Medulla oblongata (tissue), 1 donor: ENCODE data around the gene MDN1.
"Not testable (repeated sequence)": the region's sequence is repeated elsewhere in the genome, so short reads cannot be mapped to it uniquely, and the experiment has no call there.

Experiments
- DNase-seq: peaks from one replicate; pipeline ENCODE4 v3.0.0-alpha.2; 2015; ENCODE audit errors: extremely low spot score

The MDN1 gene

DNA sequence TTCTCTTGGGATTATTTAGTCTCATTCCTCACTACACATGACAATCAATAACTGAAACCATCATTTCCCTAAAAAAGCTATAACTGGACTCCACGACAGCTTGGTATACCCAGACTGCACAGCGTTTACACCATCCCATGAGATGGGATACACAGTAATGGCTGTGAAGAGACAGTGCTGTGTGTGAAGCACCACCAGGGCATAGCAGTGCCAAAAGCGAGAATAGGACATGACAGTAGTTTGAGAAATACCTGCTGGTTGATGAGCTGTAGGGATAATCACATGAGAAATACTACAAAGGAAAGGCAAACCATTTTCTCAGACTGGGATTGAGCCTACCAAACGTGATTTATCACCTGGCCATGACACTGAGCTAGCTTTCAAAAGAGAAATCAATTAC, 158.6 kb downstream of the MDN1 start:
- no peak for DNase-seq

DNA sequence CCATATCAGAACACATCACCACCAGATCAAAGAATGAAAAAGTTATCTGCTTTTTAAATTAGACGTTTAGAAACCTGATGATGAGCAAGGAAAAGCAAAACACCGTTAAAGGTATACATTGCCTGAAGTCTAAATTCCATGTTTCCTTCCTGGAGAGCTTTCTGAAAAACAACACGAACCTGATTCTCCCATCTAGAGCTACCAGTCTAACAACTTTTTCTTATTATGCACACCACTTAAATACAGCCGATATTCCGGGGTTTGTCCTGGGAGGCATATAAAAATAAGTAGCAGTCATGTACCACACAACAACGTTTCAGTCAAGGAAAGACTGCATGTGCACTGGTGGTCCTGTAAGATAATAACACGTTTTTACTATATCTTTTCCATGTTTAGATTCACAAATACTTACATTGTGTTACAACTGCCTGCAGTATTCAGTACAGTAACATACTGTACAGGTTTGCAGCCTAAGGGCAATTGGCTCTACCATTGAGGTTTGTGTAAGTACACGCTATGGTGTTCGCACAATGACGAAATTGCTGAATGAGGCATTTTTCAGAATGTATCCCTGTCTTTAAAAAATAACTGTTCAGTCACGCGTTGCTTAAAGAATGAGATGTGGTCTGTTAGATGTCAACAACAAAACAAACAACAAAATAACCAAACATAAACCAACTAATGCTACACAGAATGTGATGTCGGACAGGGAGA, 162.0 kb downstream of the MDN1 start:
- DNase-seq = no peak

DNA sequence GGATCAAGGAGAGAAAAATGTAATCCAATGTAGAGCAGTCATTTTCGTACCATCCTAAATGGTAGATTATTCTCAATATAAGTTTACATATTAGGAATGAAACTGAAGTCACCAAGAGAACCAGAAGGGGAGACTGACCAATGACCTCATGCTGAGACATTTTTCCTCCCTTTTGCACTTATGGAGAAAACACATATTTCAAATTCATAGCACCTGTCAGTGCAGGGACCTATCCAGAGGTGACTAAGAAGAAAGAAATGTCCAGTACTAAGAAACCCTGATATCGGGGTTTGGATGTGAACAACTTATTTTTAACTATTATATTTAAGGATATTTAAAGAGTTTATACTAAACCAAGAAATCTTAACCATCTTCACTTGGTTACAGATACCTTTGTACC, 164.5 kb downstream of the MDN1 start:
- no peak for DNase-seq

DNA sequence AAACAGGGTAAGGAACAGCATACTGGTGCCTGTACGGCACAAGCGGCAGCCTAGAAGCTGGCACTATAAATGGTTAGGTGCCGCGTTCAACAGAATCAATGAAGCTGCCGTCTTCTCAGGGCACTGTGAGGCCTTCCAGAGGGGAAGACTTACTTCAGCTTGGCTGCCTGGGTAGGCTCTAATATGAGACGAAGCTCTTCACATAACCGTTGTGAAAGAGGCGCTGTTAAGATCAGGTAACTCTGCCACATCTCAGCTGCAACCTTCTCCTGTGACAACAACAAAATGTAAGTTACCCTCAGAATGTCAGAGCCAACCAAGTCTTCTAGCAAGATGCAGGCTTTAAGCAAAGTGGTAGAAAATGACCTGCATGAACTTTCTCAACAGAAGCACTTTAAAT, 169.0 kb downstream of the MDN1 start:
- no peak for DNase-seq

DNA sequence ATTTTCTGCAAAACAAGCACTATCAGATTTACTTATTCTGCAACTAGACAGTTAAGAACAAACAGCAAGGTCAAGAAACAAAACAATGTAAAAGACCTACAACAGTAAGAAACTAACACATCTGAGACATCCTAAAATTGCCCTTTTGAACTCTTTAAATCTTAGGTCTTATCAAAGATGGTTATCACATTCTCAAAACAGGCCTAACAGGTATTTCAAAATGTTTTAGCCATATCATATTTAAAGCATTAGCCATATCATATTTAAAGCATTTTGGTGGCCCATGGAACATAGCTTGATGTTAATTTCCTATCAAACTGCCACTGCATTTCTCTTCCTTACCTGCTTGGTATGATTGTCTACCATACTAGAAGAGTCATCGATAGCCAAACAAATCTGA, 169.9 kb downstream of the MDN1 start:
- DNase-seq = no peak

DNA sequence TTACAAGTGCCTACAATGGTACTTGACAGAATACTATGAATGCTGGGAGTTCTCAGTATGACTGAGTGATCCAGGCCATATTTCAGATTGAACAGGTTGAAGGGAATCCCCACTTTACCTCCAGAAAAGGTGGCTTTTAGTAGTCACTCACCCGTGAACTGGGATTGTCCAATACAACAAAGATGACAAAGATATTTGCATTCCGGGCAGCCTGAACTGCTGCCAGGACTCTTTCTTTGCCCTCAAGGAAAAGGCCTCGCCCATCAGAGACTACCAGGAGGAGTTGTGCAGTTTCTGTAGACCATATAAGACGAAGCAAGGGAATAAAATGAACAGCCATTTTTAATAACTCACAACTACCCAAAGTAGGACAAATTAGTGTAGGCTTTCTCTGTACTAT, 174.7 kb downstream of the MDN1 start:
- DNase-seq = no peak

DNA sequence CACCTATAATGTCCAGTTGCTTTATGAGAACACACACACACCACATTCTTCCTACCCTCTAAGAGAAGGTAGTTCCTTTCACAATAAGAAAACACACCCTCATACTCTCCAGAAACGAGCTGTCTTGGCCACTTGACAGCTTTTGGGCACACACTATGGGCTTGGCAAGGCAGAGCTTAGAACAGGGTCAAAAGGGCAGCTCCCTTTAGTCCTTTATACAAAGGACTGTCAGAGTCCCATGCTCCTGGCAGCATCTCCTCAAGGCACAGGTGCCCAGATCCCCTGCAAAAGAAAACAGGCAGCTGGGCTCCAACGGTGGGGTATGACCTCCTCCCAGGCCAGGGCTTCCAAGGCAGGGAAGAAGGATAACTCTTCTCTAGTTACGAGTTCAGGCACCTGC, 176.2 kb downstream of the MDN1 start:
- DNase-seq = peak; percentile 70

DNA sequence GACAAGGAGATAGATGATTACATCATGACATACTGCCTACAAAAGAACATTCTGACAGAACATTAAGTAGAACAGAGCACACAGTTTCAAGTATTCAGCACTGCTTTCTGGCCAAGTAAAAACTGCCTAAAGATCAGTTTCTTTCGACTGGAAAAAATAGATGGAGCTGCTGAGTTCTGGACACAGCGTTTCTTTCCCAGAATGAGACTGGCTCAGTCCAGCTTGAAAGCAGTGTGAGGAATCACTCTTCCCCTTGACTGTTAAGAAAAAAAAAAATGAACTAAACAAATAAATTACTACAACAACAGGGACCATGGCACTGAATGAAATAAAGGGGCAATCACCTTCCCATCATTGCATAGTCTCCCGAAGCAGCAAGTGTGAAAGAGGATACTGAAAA, 176.6 kb downstream of the MDN1 start:
- peak; percentile 70 for DNase-seq

DNA sequence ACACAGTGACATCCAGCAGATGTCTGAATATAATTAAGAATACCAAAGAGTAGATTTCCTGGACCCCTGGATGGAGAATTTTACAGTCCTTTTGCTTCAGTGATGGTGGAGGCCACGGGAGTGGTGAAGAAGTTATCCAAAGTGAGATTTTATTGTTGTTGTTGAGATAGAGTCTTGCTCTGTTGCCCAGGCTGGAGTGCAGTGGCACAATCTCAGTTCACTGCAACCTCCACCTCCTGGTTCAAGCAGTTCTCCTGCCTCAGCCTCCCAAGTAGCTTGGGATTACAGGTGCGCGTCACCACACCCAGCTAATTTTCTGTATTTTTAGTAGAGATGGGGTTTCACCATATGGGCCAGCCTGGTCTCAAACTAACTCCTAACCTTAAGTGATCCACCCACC, 178.0 kb downstream of the MDN1 start:
- DNase-seq = not testable (repeated sequence)

DNA sequence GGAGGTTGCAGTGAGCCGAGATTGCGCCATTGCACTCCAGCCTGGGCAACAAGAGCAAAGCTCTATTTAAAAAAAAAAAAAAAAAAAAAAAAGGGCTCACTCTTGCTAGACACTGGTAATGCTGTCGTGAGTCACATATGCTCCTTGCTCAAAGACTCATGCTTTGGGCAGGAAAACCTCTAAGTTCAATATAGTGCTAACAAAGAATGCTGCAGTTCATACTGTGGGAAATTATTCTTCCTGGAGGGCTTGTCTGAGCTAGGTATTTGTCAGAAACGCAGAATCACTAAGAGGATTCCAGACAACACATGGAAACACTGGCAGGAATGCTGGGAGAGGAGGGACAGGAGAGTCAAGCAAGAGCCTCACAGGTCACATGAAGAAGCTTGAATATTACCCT, 178.8 kb downstream of the MDN1 start:
- DNase-seq = peak; percentile 26

DNA sequence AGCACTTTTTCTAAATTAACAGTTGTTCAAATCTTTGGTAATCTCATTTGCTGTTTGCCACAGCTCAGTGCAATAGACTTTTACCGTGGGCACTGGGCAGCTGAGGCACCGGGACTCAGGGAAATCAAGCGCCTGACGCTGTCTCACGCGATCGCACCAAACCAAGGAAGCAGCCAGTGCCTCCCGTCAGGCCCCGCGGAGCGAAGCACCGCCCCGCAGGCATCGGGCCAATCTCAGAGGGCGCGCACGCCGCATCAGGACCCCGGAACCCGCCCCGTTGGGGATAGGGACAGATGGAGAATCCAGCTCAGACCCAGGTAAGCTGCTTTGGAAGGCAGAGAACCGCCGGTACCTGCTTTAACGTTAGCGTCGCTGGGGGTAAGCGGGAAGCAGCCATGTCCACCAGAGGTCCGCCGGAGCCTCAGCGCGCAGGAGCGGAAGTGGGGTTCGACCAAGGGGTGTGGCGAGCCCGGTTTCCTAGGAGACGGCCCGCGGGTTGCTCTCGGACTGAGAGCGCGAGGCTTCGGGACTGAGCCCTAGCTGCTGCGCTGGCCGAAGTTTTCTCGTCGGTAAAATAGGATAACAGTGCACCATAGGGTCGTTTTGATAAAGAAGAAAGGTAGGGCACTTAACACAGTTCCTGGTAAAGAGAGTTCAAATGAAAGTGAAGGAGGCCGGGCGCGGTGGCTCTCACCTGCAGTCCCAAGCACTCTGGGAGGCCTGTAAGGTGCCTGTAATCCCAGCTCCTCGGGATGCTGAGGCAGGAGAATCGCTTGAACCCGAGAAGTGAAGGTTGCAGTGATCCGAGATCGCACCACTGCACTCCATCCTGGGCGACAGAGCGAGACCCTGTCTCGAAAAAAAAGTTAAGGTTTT, 181.0 kb downstream of the MDN1 start, which contains the start of gene LYRM2:
Gene LYRM2, minus strand, starts transcription at position 428 of the 876 bp plus-strand sequence. Its CDS starts 31 bp downstream, at position 397.
- peak; percentile 97 for DNase-seq

DNA sequence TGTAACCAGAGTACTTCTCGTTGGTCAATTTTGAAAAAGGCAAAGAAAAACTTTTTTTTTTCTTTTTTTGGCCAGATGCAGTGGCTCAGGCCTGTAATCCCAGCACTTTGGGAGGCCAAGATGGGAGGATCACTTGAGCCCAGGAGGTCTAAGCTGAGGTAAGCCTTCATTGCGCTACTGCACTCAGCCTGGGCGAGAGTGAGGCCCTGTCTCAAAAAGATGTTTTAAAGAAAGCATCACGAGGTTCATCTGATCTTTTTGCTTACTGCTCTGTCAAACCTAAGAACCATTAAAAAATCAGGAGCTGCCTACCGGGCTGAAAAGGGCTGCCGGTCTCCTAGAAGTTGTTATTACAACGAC, 181.7 kb downstream of the MDN1 start:
- no peak for DNase-seq

DNA sequence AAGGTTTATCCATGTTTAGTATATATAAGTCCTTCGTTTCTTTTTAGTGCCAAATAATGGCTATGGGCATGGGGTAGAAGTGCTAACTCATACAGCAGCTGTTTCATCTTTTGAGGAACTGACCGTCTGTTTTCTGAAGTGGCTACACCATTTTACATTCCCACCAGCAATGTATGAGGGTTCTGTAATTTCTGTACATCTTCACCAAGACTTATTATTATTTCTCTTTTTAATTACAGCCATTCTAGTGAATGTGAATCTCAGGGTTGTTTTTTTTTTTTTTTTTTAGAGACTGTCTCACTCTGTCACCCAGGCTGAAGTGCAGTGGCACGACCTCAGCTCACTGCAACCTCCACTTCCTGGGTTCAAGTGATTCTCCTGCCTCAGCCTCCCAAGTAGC, 183.2 kb downstream of the MDN1 start:
- DNase-seq = not testable (repeated sequence)

DNA sequence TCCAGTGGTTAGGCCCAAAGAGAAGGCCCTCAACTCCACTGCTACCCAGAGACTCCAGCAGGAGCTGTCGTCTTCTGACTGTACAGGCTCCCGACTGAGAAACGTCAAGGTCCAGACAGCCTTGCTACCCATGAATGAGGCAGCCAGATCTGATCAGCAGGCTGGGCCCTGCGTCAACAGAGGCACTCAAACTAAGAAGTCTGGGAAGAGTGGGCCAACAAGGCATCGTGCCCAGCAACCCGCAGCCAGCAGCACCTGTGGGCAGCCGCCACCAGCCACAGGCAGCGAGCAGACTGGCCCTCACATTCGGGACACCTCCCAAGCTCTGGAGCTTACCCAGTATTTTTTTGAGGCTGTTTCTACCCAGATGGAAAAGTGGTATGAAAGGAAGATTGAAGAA, 189.1 kb downstream of the MDN1 start:
- peak; percentile 41 for DNase-seq

DNA sequence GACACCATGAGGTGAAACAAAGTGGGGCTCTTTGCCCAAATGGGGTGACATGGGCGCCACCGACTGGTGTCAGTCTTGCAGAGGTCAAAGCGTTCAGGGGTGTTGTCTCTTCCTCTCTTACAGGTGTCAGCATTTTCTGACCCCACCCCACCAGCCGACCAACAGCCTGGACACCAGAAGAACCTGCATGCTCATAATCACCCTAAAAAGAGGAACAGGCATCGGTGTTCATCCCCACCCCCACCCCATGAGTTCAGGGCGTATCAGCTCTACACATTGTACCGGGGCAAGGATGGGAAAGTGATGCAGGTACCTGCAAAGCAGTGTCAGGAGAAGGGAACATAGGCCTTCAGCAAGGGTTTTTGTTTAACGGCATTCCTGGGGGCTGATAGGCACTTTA, 195.8 kb downstream of the MDN1 start:
- DNase-seq = no peak

DNA sequence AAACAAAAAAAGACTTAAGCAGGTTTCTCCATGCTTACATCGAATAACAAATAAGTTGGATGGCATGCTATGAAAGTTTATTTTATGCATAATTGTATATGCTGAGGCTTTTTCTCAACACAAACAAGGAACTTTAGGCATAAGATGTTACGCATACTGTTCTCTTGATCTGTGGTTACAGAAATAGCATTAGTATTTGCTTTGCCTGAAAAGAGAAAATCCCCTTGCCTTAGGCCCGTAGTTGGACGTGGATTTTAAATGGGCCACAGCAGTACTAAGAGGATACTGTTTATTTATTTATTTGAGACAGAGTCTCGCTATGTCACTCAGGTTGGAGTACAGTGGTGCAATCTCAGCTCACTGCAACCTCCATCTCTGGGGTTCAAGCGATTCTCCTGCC, 200.0 kb downstream of the MDN1 start:
- no peak for DNase-seq

DNA sequence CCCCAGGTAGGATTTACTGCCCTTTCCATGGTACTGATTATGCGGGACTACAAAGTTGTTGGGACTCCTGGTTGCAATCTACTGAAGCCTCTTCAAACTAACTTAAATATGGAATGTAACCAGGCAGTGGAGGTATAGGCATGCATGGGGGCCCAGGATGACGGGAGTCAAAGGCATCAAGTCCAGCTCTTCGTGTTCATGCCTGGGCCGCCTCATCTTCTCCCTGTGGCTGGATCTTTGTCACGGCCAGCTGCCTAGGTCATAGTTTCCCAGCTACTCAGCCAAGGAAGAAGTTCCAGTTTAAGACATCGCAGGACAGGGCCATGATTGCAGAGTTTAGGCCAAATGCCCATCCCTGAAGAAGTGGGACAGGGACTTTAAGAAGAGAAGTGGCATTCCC, 201.6 kb downstream of the MDN1 start:
- DNase-seq = no peak

DNA sequence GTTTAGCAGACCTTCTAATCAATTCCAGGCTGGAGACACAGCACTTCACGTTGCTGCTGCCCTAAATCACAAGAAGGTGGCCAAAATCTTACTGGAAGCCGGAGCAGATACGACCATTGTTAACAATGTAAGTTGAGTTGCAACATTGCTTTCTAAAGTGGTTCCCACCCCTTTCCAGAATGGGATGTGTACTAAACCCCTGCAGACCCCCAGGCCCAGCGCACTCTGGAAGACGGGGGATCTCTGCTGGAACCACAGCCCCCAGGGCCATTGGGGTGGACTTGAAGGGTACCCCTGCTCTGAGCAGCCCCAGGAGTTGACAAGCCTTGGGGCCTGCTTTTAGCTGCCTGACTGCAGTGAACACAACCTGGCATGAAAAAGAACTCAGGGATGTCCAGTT, 203.1 kb downstream of the MDN1 start:
- DNase-seq = no peak

DNA sequence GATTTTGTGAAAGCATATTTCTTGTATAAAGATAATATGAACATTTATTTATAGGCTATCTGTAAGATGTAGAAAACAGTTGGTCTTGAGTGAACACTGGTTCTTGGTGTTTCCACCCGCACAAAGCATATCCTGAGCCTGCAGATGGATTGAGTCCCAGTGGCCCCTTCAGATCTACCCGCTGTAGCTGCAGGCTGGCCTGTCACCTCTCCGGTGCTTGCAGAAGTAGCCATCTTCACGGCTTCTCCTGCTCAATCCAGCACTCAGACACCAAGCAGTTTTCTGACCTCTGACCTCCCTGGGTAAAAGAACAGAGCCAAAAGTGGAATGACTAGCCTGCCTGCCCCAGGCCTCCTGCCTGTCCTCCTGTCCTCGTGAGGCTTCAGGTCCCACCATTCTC, 203.7 kb downstream of the MDN1 start:
- DNase-seq = no peak

DNA sequence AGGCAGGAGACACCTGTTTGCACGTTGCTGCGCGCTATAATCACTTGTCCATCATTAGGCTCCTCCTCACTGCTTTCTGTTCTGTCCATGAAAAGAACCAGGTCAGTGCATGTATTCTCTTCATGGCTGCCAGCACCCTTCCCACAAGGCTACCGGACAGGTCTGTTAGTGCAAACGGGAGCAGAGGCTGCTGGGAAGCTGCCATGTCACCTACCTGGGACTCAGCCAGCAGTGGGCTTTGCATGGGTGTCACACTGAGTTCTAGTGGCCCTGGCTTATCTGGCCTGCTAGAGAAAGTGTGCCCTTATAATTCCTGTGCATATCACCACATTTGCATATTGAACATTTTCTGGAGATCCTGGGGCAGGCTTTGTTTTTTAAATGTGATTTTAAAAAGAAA, 205.8 kb downstream of the MDN1 start:
- DNase-seq = no peak

DNA sequence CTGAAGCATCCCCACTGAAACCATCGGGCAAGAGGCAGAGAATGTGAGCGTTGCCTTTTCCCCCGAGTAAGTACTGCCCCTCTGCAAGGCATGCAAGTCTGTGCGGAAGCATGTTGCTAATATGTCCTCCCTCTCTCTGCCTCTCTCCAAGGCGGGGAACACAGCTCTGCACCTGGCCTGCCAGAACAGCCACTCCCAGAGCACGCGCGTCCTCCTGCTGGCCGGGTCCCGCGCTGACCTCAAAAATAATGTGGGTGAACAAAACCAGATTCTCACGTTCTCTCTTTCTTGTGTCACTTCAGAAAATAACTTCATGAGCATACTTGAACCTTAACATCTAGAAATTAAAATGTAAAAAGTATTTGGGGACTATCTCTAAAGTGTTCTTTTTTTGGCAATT, 207.5 kb downstream of the MDN1 start:
- DNase-seq = no peak

DNA sequence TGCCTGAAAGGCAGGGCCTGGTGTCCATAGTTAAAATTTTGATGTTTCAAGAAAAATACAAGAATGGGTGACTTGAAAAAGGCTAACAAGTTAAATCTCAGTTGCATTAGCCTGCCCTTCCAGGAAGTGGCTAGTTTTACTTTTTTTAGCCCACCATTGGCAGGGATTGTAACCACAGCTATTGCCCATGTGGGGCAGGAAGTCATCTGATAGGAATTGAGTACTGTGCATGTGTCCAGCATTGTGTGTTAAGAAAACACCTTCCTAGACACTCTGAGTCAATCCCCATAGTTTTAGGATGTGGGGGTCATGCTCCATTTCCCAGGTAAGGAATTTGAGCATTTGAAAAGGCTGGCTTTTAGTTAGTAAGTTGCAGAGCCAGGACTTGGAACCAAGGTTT, 207.9 kb downstream of the MDN1 start:
- DNase-seq = no peak

DNA sequence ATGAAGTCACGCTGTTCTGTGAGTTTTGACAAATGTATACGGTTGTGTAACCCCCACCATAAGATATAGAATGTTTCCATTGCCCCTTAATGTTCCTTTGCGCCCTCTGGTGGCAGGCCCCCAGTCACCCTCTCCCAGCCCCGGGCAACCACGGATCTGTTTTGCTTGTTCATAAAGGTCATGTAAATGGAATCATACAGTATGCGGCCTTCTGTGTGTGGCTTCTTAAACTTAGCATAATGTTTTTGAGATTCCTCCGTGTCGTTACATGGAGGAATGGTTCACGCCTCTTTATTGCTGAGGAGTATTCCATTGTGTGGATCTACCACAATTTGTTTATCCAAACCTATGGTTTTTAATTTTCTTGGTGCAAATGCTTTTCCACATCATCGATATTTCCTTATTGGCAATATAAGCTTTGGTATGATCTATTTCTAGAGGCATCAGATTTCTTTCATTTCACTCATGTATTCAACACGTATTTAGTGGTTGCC, 209.4 kb downstream of the MDN1 start:
- DNase-seq = peak; percentile 58
